Measurements from ENCODE around the gene GLYATL3.

Gene GLYATL3

DNA sequence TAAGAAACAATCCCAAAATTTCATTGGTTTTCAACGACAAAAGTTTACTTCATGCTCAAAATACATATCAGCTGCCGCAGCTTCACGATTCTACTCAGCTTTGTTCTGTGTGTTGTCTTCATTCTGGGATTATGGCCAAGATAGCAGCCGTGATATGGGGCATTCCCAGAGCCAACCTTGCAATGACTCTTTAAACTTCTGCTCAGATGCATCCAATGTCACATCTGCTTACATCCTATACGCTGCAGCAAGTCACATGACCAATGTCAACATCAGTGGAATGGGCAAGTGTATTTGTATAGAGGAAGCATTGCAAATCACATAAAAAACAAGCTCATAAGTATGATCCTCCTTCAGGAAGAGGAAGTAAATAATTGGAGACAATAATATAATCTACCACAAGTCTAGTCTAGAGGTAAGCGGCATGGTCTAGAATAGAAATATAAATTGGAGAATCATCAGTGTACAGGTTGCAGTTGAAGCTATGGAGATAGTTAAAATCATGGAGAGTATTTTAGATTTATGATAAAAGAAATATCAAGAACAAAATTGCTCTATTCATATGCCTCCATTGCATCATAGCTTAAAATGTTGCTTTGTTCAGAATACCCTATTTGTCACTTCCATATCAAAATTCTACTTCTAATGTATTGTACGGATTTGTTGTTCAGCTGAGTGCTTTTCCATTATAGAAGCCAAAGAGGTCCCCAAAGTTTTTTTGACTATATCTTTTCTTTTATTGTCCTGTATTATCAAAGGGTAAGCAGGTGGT is 43.5 kb downstream of the GLYATL3 start:
- H3K36me3 ChIP-seq = no peaks in the 10 kb centered on the region
- no peak overlapping the region for H3K27ac ChIP-seq
- no peak overlapping the region for H3K4me3 ChIP-seq (ENCODE audit: low read depth, low read length)
- H3K9me3 ChIP-seq (ENCODE audit: severe bottlenecking) = no peaks in the 10 kb centered on the region
- TF ChIP-seq CTCF (IDR thresholded peaks at IDR 0.05; ENCODE audit: low read depth, low read length) = no peak
- no peak for DNase-seq
- peaks cover 49% of the 10 kb centered on the region for H3K27me3 ChIP-seq (ENCODE audit: insufficient read depth, low read depth, severe bottlenecking)

DNA sequence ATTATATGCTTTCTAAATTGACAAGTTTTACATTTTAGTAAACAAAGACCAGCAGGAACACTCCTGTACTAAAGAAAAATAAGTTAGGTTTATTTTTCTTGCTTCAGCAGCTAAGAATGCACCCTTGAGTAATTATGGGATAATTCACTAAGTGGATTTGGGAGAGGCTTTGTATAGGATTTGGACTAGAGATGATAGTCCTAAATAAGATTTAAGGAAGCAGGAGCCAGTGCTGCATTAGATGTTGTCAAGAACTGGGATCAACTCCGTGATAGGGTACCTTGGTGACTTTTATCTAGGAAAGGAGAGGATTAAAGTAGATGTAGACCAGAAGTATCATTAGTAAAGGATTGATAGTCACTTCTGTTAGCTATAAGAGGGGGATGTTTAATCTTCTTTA is 46.6 kb downstream of the GLYATL3 start:
- no peak overlapping the region for H3K4me3 ChIP-seq (ENCODE audit: low read depth, low read length)
- no peaks in the 10 kb centered on the region for H3K9me3 ChIP-seq (ENCODE audit: severe bottlenecking)

GRCh38 chr6:49548613-49549304 is 49.0 kb downstream of the GLYATL3 start:
- Histone ChIP-seq H3K27ac (no peak overlapping the region), H3K9me3 (ENCODE audit: severe bottlenecking) (no peaks in the 10 kb centered on the region), H3K4me3 (ENCODE audit: low read depth, low read length) (no peak overlapping the region), H3K36me3 (no peaks in the 10 kb centered on the region), H3K27me3 (ENCODE audit: insufficient read depth, low read depth, severe bottlenecking) (peaks cover 68% of the 10 kb centered on the region)
- peak; percentile 87 for TF ChIP-seq CTCF (IDR thresholded peaks at IDR 0.05; ENCODE audit: low read depth, low read length)
- peak; percentile 86 for DNase-seq

More for the DNA sequence above, 46.6 kb downstream of the GLYATL3 start:
- DNase-seq = peak; percentile 75
- Histone ChIP-seq H3K27ac (no peak overlapping the region), H3K36me3 (no peaks in the 10 kb centered on the region), H3K27me3 (ENCODE audit: insufficient read depth, low read depth, severe bottlenecking) (peaks cover 72% of the 10 kb centered on the region)
- no peak for TF ChIP-seq CTCF (IDR thresholded peaks at IDR 0.05; ENCODE audit: low read depth, low read length)

DNA sequence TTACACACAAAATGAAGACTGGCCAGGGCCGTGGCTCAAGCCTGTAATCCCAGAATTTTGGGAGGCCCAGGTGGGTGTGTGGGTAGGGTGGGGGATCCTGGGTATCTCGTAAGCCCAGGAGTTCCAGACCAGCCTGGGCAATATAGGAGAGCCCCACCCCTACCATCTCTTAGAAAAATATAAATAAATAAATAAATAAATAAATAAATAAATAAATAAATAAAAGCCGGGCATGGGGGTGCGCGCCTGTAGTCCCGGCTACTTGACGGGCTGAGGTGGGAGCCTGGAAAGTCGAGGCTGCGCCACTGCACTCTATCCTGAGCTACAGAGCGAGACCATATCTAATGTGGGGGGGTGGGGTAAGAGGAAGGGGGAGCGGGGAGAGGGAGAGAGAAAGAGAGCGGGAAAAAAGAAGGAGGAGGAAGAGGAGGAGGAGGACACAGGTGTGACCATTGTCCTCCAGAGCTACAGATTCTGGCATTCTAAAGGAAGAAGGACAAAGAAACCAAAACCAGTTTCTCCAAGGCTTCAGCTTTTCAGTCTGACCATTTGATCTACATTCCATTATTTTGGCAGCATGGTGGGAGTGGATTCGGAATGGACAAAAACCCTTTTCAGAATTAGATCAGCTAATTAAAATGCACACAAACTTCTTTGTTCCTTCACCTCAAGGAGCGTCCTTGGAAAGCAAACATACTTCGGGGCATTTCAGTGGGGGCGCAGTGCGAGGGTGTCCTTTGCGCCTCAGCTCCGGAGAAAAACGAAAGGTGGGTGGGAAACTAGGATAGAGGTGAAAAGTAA is 50.2 kb downstream of the GLYATL3 start:
- H3K27me3 ChIP-seq (ENCODE audit: insufficient read depth, low read depth, severe bottlenecking) = peaks cover 66% of the 10 kb centered on the region
- H3K27ac ChIP-seq = no peak overlapping the region
- no peak for TF ChIP-seq CTCF (IDR thresholded peaks at IDR 0.05; ENCODE audit: low read depth, low read length)
- H3K9me3 ChIP-seq (ENCODE audit: severe bottlenecking) = no peaks in the 10 kb centered on the region
- H3K36me3 ChIP-seq = no peaks in the 10 kb centered on the region
- no peak overlapping the region for H3K4me3 ChIP-seq (ENCODE audit: low read depth, low read length)
- DNase-seq = no peak

DNA sequence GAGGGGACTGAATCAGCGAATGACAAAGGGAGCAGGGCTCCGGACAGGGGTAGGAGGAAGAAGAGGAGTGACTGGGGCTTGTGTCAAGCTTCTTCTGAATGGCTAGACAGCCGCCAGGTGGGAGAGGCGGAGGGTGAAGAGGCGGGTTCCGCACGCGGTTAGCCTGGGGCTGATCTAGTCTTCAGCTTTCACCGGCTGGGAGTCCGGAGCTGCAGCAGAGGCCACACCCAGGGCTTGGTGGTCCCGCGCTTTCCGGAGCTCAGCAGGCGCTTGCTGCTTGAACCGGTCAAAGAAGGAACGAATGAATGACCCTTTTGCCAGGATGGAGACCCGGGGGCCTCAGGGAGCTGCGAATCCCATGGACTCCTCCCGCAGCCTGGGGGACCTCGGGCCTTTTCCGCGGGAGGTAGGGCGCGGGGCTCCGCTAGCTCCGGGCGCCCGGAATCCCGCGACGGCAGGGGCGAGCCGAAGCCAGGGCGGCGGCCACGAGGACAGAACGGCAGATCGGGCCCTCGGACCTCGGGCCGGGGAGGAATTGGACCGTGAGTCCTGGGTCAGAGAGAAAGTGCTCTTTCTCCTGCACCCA is 50.9 kb downstream of the GLYATL3 start, which contains the start of gene C6orf141:
Gene C6orf141 (plus strand): TSS at position 177 of the 586 bp plus-strand sequence. CDS start 125 bp downstream, at position 302.
- no peak for TF ChIP-seq CTCF (IDR thresholded peaks at IDR 0.05; ENCODE audit: low read depth, low read length)
- no peak within 1 kb of the TSS for H3K27ac ChIP-seq
- peak within 1 kb of the TSS; percentile 30 for H3K4me3 ChIP-seq (ENCODE audit: low read depth, low read length)
- no peaks in the 10 kb centered on the region for H3K9me3 ChIP-seq (ENCODE audit: severe bottlenecking)
- peaks cover 61% of the 10 kb centered on the region for H3K27me3 ChIP-seq (ENCODE audit: insufficient read depth, low read depth, severe bottlenecking)
- H3K36me3 ChIP-seq = no peaks in the 10 kb centered on the region
- peak; percentile 73 for DNase-seq

Data from WERI-Rb-1 (cell line).